MM.1S (cell line): ENCODE results near the gene EZH1.

Source experiments
- DNase-seq: peaks from one replicate; pipeline ENCODE4 v3.0.0-alpha.2; 2015
- H2AFZ ChIP-seq: fragments of 300-600 bp; sonication (generic); 2 replicates; pipeline ENCODE4 v1.6.0; 2016; ENCODE audit warnings: antibody characterized with exemption, low read length
- H3F3A ChIP-seq: fragments of 300-600 bp; sonication (generic); 2 replicates; pipeline ENCODE4 v1.6.1; 2016; ENCODE audit warnings: mild to moderate bottlenecking, antibody characterized with exemption, low read length, moderate library complexity, mixed read lengths; ENCODE audit not compliant: insufficient read depth
- H3K27ac ChIP-seq: fragments of 300-600 bp; sonication (generic); 2 replicates; pipeline ENCODE4 v1.5.1; 2016; ENCODE audit warnings: mild to moderate bottlenecking, low read length
- H3K27me3 ChIP-seq: fragments of 300-600 bp; sonication (generic); replicated peaks from 2 replicates; pipeline ENCODE4 v1.6.0; 2016; ENCODE audit warnings: low read length; ENCODE audit not compliant: insufficient read depth
- H3K36me3 ChIP-seq: fragments of 300-600 bp; sonication (generic); replicated peaks from 2 replicates; pipeline ENCODE4 v1.6.1; 2016; ENCODE audit warnings: mild to moderate bottlenecking, low read length, mixed read lengths; ENCODE audit not compliant: insufficient read depth
- H3K4me1 ChIP-seq: fragments of 300-600 bp; sonication (generic); 2 replicates; pipeline ENCODE4 v1.6.1; 2016; ENCODE audit warnings: low read length, mixed read lengths
- H3K4me2 ChIP-seq: fragments of 300-600 bp; sonication (generic); 2 replicates; pipeline ENCODE4 v1.6.0; 2016; ENCODE audit warnings: low read depth, low read length
- H3K4me3 ChIP-seq: fragments of 300-600 bp; sonication (generic); 2 replicates; pipeline ENCODE4 v1.5.1; 2016; ENCODE audit warnings: low read length, mixed read lengths
- H3K79me2 ChIP-seq: fragments of 300-600 bp; sonication (generic); 2 replicates; pipeline ENCODE4 v1.6.1; 2016; ENCODE audit warnings: mixed run types, low read length, mixed read lengths
- H3K9ac ChIP-seq: fragments of 300-600 bp; sonication (generic); 2 replicates; pipeline ENCODE4 v1.6.1; 2016; ENCODE audit warnings: low read length, mixed read lengths
- H3K9me2 ChIP-seq: fragments of 300-600 bp; sonication (generic); replicated peaks from 2 replicates; pipeline ENCODE4 v1.6.1; 2016; ENCODE audit warnings: mild to moderate bottlenecking, low read length, mixed read lengths; ENCODE audit not compliant: insufficient read depth
- H3K9me3 ChIP-seq: fragments of 300-600 bp; sonication (generic); replicated peaks from 2 replicates; pipeline ENCODE4 v1.6.1; 2016; ENCODE audit warnings: mild to moderate bottlenecking, low read length, mixed read lengths; ENCODE audit not compliant: insufficient read depth
- H4K20me1 ChIP-seq: fragments of 300-600 bp; sonication (generic); 2 replicates; pipeline ENCODE4 v1.6.1; 2016; ENCODE audit warnings: mild to moderate bottlenecking, low read length, moderate library complexity, mixed read lengths; ENCODE audit not compliant: insufficient read depth
- CTCF ChIP-seq: fragments of 300-600 bp; sonication (generic); IDR thresholded peaks from 2 replicates; pipeline ENCODE4 v1.5.1; 2016; ENCODE audit warnings: antibody characterized with exemption, low read length, mixed read lengths
- EZH2 ChIP-seq: fragments of 300-600 bp; sonication (generic); optimal IDR thresholded peaks from 2 replicates; pipeline ENCODE3; 2017; ENCODE audit warnings: low read depth, mild to moderate bottlenecking, antibody characterized with exemption, low read length, mixed read lengths
- EZH2phosphoT487 ChIP-seq: fragments of 300-600 bp; sonication (generic); IDR thresholded peaks from 2 replicates; pipeline ENCODE4 v1.6.1; 2018; ENCODE audit warnings: antibody characterized with exemption, low read length

EZH1 gene

GRCh38 chr17:42676424-42677011, 68.3 kb downstream of the EZH1 start, which contains the start of gene PLEKHH3:
Gene PLEKHH3, minus strand, starts transcription at chr17:42676994. Its CDS starts 431 bp downstream, at chr17:42676563.
- Histone ChIP-seq H3K79me2 (peaks cover 68% of the 10 kb centered on the region), H3K9me3 (no peaks in the 10 kb centered on the region), H3K36me3 (peaks cover 8% of the 10 kb centered on the region), H3K4me3 (peak within 1 kb of the TSS; percentile 100), H4K20me1 (no peaks in the 10 kb centered on the region), H3K9ac (peak within 1 kb of the TSS; percentile 94), H3K4me2 (peak within 1 kb of the TSS; percentile 94), H3F3A (peaks cover 33% of the 10 kb centered on the region), H3K27me3 (no peaks in the 10 kb centered on the region), H3K27ac (peak within 1 kb of the TSS; percentile 93), H2AFZ (peak within 1 kb of the TSS; percentile 33; the same call in 1 of the 2 replicates), H3K4me1 (peaks cover 24% of the 10 kb centered on the region), H3K9me2 (no peaks in the 10 kb centered on the region)
- no peak for TF ChIP-seq CTCF
- TF ChIP-seq EZH2phosphoT487: no peak
- no peak for TF ChIP-seq EZH2
- peak; percentile 9 for DNase-seq

GRCh38 chr17:42675965-42676423, 68.8 kb downstream of the EZH1 start:
- peaks cover 21% of the 10 kb centered on the region for H3K4me1 ChIP-seq

GRCh38 chr17:42675348-42675964, 69.4 kb downstream of the EZH1 start:
- H3K79me2 ChIP-seq: peaks cover 76% of the 10 kb centered on the region
- no peaks in the 10 kb centered on the region for H3K9me3 ChIP-seq
- peak overlapping the region; percentile 100 for H3K4me3 ChIP-seq
- peak overlapping the region; percentile 94 for H3K4me2 ChIP-seq
- peak overlapping the region; percentile 92 for H3K9ac ChIP-seq
- H3K9me2 ChIP-seq: no peaks in the 10 kb centered on the region
- peak; percentile 27 for DNase-seq
- peaks cover 18% of the 10 kb centered on the region for H3K4me1 ChIP-seq
- peaks cover 26% of the 10 kb centered on the region for H3F3A ChIP-seq
- peak overlapping the region; percentile 48; the same call in 1 of the 2 replicates for H3K27ac ChIP-seq
- H4K20me1 ChIP-seq: no peaks in the 10 kb centered on the region
- H2AFZ ChIP-seq: 0 out of 2 replicates have a peak overlapping the region, but pooled peaks have one; percentile 18
- H3K36me3 ChIP-seq: peaks cover 11% of the 10 kb centered on the region
- no peaks in the 10 kb centered on the region for H3K27me3 ChIP-seq
- no peak for TF ChIP-seq EZH2
- no peak for TF ChIP-seq CTCF
- TF ChIP-seq EZH2phosphoT487: no peak

More at GRCh38 chr17:42675965-42676423, 68.8 kb downstream of the EZH1 start:
- Histone ChIP-seq H3K27me3 (no peaks in the 10 kb centered on the region), H2AFZ (0 out of 2 replicates have a peak overlapping the region, but pooled peaks have one; percentile 18), H3K27ac (peak overlapping the region; percentile 48; the same call in 1 of the 2 replicates), H3K79me2 (peaks cover 73% of the 10 kb centered on the region), H3F3A (peaks cover 30% of the 10 kb centered on the region), H3K9ac (peak overlapping the region; percentile 92), H3K36me3 (peaks cover 11% of the 10 kb centered on the region), H3K4me3 (peak overlapping the region; percentile 100), H3K9me3 (no peaks in the 10 kb centered on the region), H3K4me2 (peak overlapping the region; percentile 94), H3K9me2 (no peaks in the 10 kb centered on the region), H4K20me1 (no peaks in the 10 kb centered on the region)
- DNase-seq: peak; percentile 8
- TF ChIP-seq CTCF (no peak), EZH2 (no peak), EZH2phosphoT487 (no peak)
